ENCODE measurements around the gene C1orf50. TPM values are rescaled to one million over a fixed set of nuclear protein-coding genes. Genes with fewer than 3 reads are reported as not detected.

Gene C1orf50
- total RNA-seq, 1 experiment from 2014 or later = 7.7 TPM

DNA sequence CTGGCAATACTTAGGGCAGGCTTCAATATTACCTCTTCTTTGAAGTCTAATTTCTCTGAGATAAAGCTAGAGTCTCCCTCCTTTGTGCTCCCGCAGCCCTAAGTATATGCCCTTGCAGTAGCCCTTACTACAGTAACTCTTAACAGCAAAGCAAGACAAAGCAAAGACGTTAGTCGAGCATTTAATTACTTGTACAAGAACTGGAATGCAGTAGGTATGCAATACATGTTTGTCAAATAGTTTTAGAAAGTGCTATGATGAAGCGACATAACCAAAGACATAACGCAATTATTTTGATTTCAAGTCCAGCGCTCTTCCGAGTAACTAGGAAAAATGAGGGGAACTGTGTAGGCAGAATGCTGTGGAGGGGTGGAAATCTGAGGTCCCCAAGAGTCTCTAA is 1.8 kb upstream of the C1orf50 start:
- no peak for DNase-seq
- Mint-ChIP-seq H3K4me1 (ENCODE audit: low read depth, unreplicated experiment) (peaks cover under 1% of the 10 kb centered on the region), H3K9me3 (ENCODE audit: low read depth, unreplicated experiment) (no peaks in the 10 kb centered on the region), H3K4me3 (ENCODE audit: low read depth, unreplicated experiment) (no peak overlapping the region), H3K27ac (ENCODE audit: unreplicated experiment) (no peak overlapping the region), H3K36me3 (ENCODE audit: insufficient read depth, unreplicated experiment) (no peaks in the 10 kb centered on the region), H3K27me3 (ENCODE audit: unreplicated experiment) (no peaks in the 10 kb centered on the region)
- TF ChIP-seq, protein P1, sequence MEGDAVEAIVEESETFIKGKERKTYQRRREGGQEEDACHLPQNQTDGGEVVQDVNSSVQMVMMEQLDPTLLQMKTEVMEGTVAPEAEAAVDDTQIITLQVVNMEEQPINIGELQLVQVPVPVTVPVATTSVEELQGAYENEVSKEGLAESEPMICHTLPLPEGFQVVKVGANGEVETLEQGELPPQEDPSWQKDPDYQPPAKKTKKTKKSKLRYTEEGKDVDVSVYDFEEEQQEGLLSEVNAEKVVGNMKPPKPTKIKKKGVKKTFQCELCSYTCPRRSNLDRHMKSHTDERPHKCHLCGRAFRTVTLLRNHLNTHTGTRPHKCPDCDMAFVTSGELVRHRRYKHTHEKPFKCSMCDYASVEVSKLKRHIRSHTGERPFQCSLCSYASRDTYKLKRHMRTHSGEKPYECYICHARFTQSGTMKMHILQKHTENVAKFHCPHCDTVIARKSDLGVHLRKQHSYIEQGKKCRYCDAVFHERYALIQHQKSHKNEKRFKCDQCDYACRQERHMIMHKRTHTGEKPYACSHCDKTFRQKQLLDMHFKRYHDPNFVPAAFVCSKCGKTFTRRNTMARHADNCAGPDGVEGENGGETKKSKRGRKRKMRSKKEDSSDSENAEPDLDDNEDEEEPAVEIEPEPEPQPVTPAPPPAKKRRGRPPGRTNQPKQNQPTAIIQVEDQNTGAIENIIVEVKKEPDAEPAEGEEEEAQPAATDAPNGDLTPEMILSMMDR (IDR thresholded peaks at IDR 0.05; ENCODE audit: unreplicated experiment) = no peak
- CTCF ChIA-PET = interaction anchor here (0.8 to 1.3 kb wide), 3 partner anchors 83 to 187 kb away, joined by 3 to 6 read pairs (median 4); partner anchors contain the start of gene YBX1
- no TSS peak for BruUV-seq (replicated peaks)
- intact Hi-C loops (cut with micrococcal nuclease; ENCODE audit: unreplicated experiment) = no loop called here

DNA sequence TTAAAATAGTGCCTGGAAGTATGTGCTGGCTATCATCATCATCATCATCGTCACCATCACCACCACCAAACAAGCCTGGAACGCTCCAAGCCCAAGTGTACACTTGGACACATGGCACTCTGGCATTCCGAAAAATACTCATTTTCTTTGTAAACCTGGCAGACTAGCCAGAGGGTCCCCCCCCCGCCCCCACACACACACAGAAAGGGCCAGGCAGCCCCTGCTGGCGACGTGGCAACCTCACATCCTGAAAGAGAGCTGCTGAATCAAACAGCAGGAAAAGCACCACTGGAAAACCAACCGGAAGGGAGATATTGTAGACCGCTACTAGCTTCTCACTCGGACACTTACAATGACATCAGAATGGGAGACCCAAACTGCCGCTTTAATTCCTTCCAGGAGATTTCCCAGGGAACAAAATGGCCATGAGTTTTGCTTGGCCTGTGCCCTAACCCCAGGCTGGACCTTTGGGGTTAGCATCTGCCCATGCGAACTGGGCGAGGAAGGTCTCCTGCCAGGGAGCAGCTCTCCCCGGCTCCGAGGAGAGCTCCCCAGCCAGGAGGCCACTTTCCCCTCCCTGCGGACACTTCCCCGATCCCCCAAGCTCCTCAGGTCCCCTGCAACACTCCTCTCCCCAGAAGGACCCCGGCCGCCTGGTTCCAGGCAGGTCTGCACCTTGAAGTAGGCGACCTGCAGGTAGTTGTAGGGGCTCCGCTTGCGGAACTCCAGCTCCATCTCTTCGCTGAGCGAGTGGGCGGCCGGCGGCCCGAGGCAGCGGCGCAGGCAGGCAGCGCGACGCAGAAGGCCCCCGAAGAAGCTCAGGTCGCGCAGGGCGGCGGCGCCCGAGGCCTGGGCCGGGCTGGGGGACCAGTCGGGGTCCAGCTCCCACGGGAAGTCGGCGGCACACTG is 963 bp upstream of the C1orf50 start:
- TF ChIP-seq, protein P1 (IDR thresholded peaks at IDR 0.05; ENCODE audit: unreplicated experiment) = peak; percentile 50
- H3K9me3 Mint-ChIP-seq (ENCODE audit: low read depth, unreplicated experiment) = no peaks in the 10 kb centered on the region
- peaks cover 6% of the 10 kb centered on the region for H3K36me3 Mint-ChIP-seq (ENCODE audit: insufficient read depth, unreplicated experiment)
- intact Hi-C loops (cut with micrococcal nuclease; ENCODE audit: unreplicated experiment) = no loop called here
- H3K27ac Mint-ChIP-seq (ENCODE audit: unreplicated experiment) = no peak overlapping the region
- H3K4me3 Mint-ChIP-seq (ENCODE audit: low read depth, unreplicated experiment) = no peak overlapping the region
- DNase-seq = peak; percentile 29
- H3K4me1 Mint-ChIP-seq (ENCODE audit: low read depth, unreplicated experiment) = peaks cover 8% of the 10 kb centered on the region
- CTCF ChIA-PET = interaction anchor here (0.6 to 1.6 kb wide), 21 partner anchors 10 to 1719 kb away, joined by 3 to 9 read pairs (median 4); partner anchors contain the start of genes ERMAP and YBX1
- H3K27me3 Mint-ChIP-seq (ENCODE audit: unreplicated experiment) = no peaks in the 10 kb centered on the region
- no TSS peak for BruUV-seq (replicated peaks)

DNA sequence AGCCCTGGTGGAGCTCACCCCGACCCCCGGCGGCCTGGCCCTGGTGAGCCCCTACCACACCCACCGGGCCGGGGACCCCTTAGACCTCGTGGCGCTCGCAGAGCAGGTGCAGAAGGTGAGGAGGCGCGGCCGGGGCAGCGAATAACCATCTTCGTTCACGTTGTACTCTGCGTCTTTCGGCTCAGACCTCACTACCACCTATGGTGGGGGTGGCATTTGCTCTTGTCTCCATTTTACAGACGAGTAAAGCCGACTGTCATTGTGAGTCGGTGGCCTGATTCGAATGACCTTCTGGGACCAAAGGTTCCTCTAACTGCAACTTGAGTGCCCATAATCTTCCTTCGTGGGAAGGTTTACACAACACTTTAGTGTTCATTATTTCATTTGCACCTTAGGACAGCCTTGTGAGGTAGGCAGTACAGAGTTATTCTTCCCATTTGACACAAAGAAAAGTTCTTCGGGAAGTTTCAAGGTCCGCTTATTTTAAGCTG is 506 bp downstream of the C1orf50 start:
- intact Hi-C loops (cut with micrococcal nuclease; ENCODE audit: unreplicated experiment) = no loop called here
- Mint-ChIP-seq H3K27me3 (ENCODE audit: unreplicated experiment) (no peaks in the 10 kb centered on the region), H3K36me3 (ENCODE audit: insufficient read depth, unreplicated experiment) (peaks cover 6% of the 10 kb centered on the region), H3K9me3 (ENCODE audit: low read depth, unreplicated experiment) (no peaks in the 10 kb centered on the region), H3K4me1 (ENCODE audit: low read depth, unreplicated experiment) (peaks cover 9% of the 10 kb centered on the region), H3K27ac (ENCODE audit: unreplicated experiment) (peak overlapping the region; percentile 58), H3K4me3 (ENCODE audit: low read depth, unreplicated experiment) (no peak overlapping the region)
- no TSS peak for BruUV-seq (replicated peaks)
- TF ChIP-seq, protein P1 (IDR thresholded peaks at IDR 0.05; ENCODE audit: unreplicated experiment) = no peak
- no peak for DNase-seq
- CTCF ChIA-PET = interaction anchor here (0.6 to 1.6 kb wide), 5 partner anchors 13 to 306 kb away, joined by 3 to 5 read pairs (median 4); partner anchors contain the start of genes ERMAP and YBX1

DNA sequence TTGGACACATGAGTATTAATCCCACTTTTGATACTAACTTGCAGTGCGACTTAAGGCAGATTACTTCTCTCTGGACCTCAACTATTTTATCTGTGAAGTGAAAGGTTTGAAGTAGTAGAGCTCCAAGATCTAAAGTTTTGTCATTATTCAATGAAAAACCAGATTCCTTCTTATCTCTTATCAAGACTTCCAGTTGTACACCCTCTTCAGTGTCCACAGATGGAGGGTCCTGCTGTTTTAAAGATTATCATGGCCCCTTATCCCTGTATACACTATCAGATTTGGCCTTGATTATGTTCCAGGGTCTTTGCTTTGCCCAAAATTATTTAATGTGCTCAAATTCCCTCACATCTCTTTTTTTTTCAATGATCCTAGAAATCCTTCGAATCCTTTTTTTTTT is 1.1 kb downstream of the C1orf50 start:
- Mint-ChIP-seq H3K4me3 (ENCODE audit: low read depth, unreplicated experiment) (no peak overlapping the region), H3K36me3 (ENCODE audit: insufficient read depth, unreplicated experiment) (peaks cover 6% of the 10 kb centered on the region), H3K27me3 (ENCODE audit: unreplicated experiment) (no peaks in the 10 kb centered on the region), H3K4me1 (ENCODE audit: low read depth, unreplicated experiment) (peaks cover 9% of the 10 kb centered on the region), H3K9me3 (ENCODE audit: low read depth, unreplicated experiment) (no peaks in the 10 kb centered on the region), H3K27ac (ENCODE audit: unreplicated experiment) (no peak overlapping the region)
- intact Hi-C loops (cut with micrococcal nuclease; ENCODE audit: unreplicated experiment) = no loop called here
- CTCF ChIA-PET = interaction anchor here (0.6 kb wide), 1 partner anchor 12 kb away, joined by 4 read pairs; no protein-coding TSS in a partner anchor
- TF ChIP-seq, protein P1 (IDR thresholded peaks at IDR 0.05; ENCODE audit: unreplicated experiment) = no peak
- no peak for DNase-seq
- no TSS peak for BruUV-seq (replicated peaks)
